GM06990 (cell line): ENCODE results near the gene OMA1.
"Not testable (repeated sequence)": the region's sequence is repeated elsewhere in the genome, so short reads cannot be mapped to it uniquely, and the experiment has no call there.

Experiments used
- DNase-seq: peaks from one replicate; pipeline ENCODE4 v3.0.0-alpha.2; 2011; ENCODE audit not compliant: insufficient read length; ENCODE audit errors: extremely low read depth
- H3K27me3 ChIP-seq: replicated peaks from 2 replicates; pipeline ENCODE4 v1.6.0; 2011; ENCODE audit warnings: low read length; ENCODE audit not compliant: control insufficient read depth, insufficient read depth
- H3K36me3 ChIP-seq: 2 replicates; pipeline ENCODE4 v1.5.1; 2011; ENCODE audit warnings: low read length; ENCODE audit not compliant: control insufficient read depth, insufficient read depth
- H3K4me3 ChIP-seq: replicated peaks from 2 replicates; pipeline ENCODE4 v1.5.1; 2011; ENCODE audit warnings: low read depth, mild to moderate bottlenecking, control low read depth, low read length
- CTCF ChIP-seq: IDR thresholded peaks from 2 replicates; pipeline ENCODE4 v1.5.1; 2011; ENCODE audit warnings: low read length, control low read depth, mild to moderate bottlenecking, inconsistent platforms; ENCODE audit not compliant: insufficient read depth, poor library complexity, severe bottlenecking

OMA1 gene

GRCh38 chr1:58508629-58509028, 37.9 kb downstream of the OMA1 start:
- Histone ChIP-seq H3K4me3 (no peak overlapping the region), H3K27me3 (no peaks in the 10 kb centered on the region), H3K36me3 (peaks cover 5% of the 10 kb centered on the region)
- no peak for DNase-seq
- TF ChIP-seq CTCF = no peak

GRCh38 chr1:58505286-58505685, 41.2 kb downstream of the OMA1 start:
- H3K27me3 ChIP-seq = no peaks in the 10 kb centered on the region
- no peak for DNase-seq
- peaks cover 3% of the 10 kb centered on the region for H3K36me3 ChIP-seq
- no peak overlapping the region for H3K4me3 ChIP-seq
- TF ChIP-seq CTCF = no peak

GRCh38 chr1:58502519-58502918, 44.0 kb downstream of the OMA1 start:
- no peaks in the 10 kb centered on the region for H3K27me3 ChIP-seq
- DNase-seq = no peak
- H3K4me3 ChIP-seq = no peak overlapping the region
- no peaks in the 10 kb centered on the region; the same call in none of the 2 replicates for H3K36me3 ChIP-seq
- TF ChIP-seq CTCF = no peak

GRCh38 chr1:58500043-58500442, 46.5 kb downstream of the OMA1 start:
- Histone ChIP-seq H3K36me3 (no peaks in the 10 kb centered on the region; the same call in none of the 2 replicates), H3K4me3 (no peak overlapping the region), H3K27me3 (no peaks in the 10 kb centered on the region)
- TF ChIP-seq CTCF = no peak
- no peak for DNase-seq

- H3K27me3 ChIP-seq = no peaks in the 10 kb centered on the region
- TF ChIP-seq CTCF = no peak
- DNase-seq = no peak
- H3K36me3 ChIP-seq = no peaks in the 10 kb centered on the region; the same call in 1 of the 2 replicates
- H3K4me3 ChIP-seq = no peak overlapping the region
Measured at GRCh38 chr1:58497499-58497898, 49.0 kb downstream of the OMA1 start.

GRCh38 chr1:58496042-58496441, 50.5 kb downstream of the OMA1 start:
- DNase-seq = no peak
- Histone ChIP-seq H3K4me3 (no peak overlapping the region), H3K36me3 (no peaks in the 10 kb centered on the region; the same call in 1 of the 2 replicates), H3K27me3 (no peaks in the 10 kb centered on the region)
- TF ChIP-seq CTCF = no peak

- H3K27me3 ChIP-seq, DNase-seq, H3K4me3 ChIP-seq: not testable (repeated sequence)
Measured at GRCh38 chr1:58488914-58489313, 57.6 kb downstream of the OMA1 start.

More at GRCh38 chr1:58488914-58489313, 57.6 kb downstream of the OMA1 start:
- H3K36me3 ChIP-seq = not testable (repeated sequence)
